K562 (cell line): Measurements from ENCODE around the gene CCNI. TPM values are rescaled to one million over a fixed set of nuclear protein-coding genes. Genes with fewer than 3 reads are reported as not detected.
"Not testable (repeated sequence)": the region's sequence is repeated elsewhere in the genome, so short reads cannot be mapped to it uniquely, and the experiment has no call there.

ENCODE experiments used
- ATAC-seq: fragments of 200-7000 bp; cut with Tn5 transposase; 3 replicates; pipeline ENCODE4 v1.9.1; 2020; ENCODE audit warnings: moderate library complexity
- BruUV-seq: library from RNA; stranded (reverse); fragments of 400-500 nt; replicated peaks from 2 replicates; lab custom pipeline; 2021; lab: Mats Ljungman, UMichigan
- CTCF ChIA-PET: fragments of 300-600 bp; formaldehyde crosslinking; extraction: SDS; loops from one replicate; lab custom pipeline; 2021; ENCODE audit warnings: low intra/inter-chr PET ratio; lab: Yijun Ruan, JAX
- POLR2A ChIA-PET: fragments of 300-600, 350-650 bp; sonication (Branson Sonifier 250); formaldehyde crosslinking; extraction: SDS; loops from one replicate; lab custom pipeline; 2021; ENCODE audit warnings: antibody characterized with exemption, inconsistent platforms; lab: Yijun Ruan, JAX
- DNase-seq, 4 experiments: peaks; one replicate each; pipeline versions ENCODE4 v3.0.0 to v3.0.0-alpha.2; 2011 to 2018; ENCODE audit warnings: low spot score in 3 of 4, mixed read lengths in 3 of 4; ENCODE audit errors: extremely low read depth in 1 of 4
- FAIRE-seq: peaks from 2 replicates; lab custom pipeline; 2011; peaks lifted over from hg19 to GRCh38; lab: Jason Lieb, UNC
- H2AFZ ChIP-seq: 2 replicates; pipeline ENCODE4 v1.6.0; 2011; ENCODE audit warnings: low read depth, low read length, control low read depth, inconsistent platforms
- H3K27ac ChIP-seq: fragments of 200-600 bp; 3 replicates; pipeline ENCODE4 v1.8.0; 2011; ENCODE audit warnings: low read depth, mild to moderate bottlenecking, control low read depth, inconsistent platforms, low read length, moderate library complexity, mixed read lengths; ENCODE audit errors: extremely low read depth
- H3K27me3 ChIP-seq, 2 experiments: fragments of 300-600 bp in 1 of 2; 2 replicates in 1 of 2; 3 replicates in 1 of 2; pipeline versions ENCODE4 v1.6.0 to v1.8.0; 2011; ENCODE audit warnings: inconsistent platforms in 2 of 2, low read length in 2 of 2, mild to moderate bottlenecking in 1 of 2, mixed read lengths in 1 of 2, moderate library complexity in 1 of 2; ENCODE audit not compliant: control insufficient read depth in 2 of 2, insufficient read depth in 2 of 2
- H3K36me3 ChIP-seq: fragments of 300-600 bp; 3 replicates; pipeline ENCODE4 v1.8.0; 2011; ENCODE audit warnings: mild to moderate bottlenecking, low read length, inconsistent platforms; ENCODE audit not compliant: control insufficient read depth, insufficient read depth
- H3K4me1 ChIP-seq, 2 experiments: fragments of 200-600 bp in 1 of 2; replicated peaks in 1 of 2; 2 replicates in 1 of 2; 3 replicates in 1 of 2; pipeline versions ENCODE4 v1.5.1 to v1.8.0; 2011; ENCODE audit warnings: inconsistent platforms in 2 of 2, low read length in 2 of 2, mild to moderate bottlenecking in 1 of 2, mixed read lengths in 1 of 2, moderate library complexity in 1 of 2; ENCODE audit not compliant: control insufficient read depth in 2 of 2, insufficient read depth in 2 of 2
- H3K4me2 ChIP-seq: 2 replicates; pipeline ENCODE4 v1.6.1; 2011; ENCODE audit warnings: low read length, control low read depth, inconsistent platforms, mixed read lengths; ENCODE audit not compliant: insufficient read depth
- H3K4me3 ChIP-seq: fragments of 200-600 bp; sonication (generic), shearing (Covaris generic); 2 replicates; pipeline ENCODE4 v1.5.1; 2016; ENCODE audit warnings: control low read depth, inconsistent platforms
- H3K79me2 ChIP-seq: fragments of 200-600 bp; 3 replicates; pipeline ENCODE4 v1.8.0; 2011; ENCODE audit warnings: low read length, inconsistent platforms; ENCODE audit not compliant: control insufficient read depth, insufficient read depth
- H3K9ac ChIP-seq, 2 experiments: 2 replicates each; pipeline versions ENCODE4 v1.6.0 to v1.6.1; 2011; ENCODE audit warnings: low read depth in 2 of 2, low read length in 2 of 2, control low read depth in 1 of 2, inconsistent platforms in 1 of 2, mild to moderate bottlenecking in 1 of 2, mixed read lengths in 1 of 2; ENCODE audit not compliant: insufficient read depth in 1 of 2
- H3K9me1 ChIP-seq: one replicate; pipeline ENCODE4 v1.6.0; 2011; ENCODE audit warnings: inconsistent platforms, mild to moderate bottlenecking, low read length, moderate library complexity; ENCODE audit not compliant: control insufficient read depth, insufficient read depth
- H3K9me3 ChIP-seq: replicated peaks from 2 replicates; pipeline ENCODE4 v1.5.1; 2011; ENCODE audit warnings: low read depth, low read length, inconsistent platforms; ENCODE audit not compliant: control insufficient read depth, insufficient read depth
- H4K20me1 ChIP-seq: replicated peaks from 2 replicates; pipeline ENCODE4 v1.6.1; 2011; ENCODE audit warnings: low read length, inconsistent platforms, mixed read lengths; ENCODE audit not compliant: control insufficient read depth, insufficient read depth
- PTTG1 ChIP-seq: fragments of 450-650 bp; IDR thresholded peaks from 2 replicates; pipeline ENCODE4 v1.6.1; 2016; ENCODE audit warnings: low read depth, mild to moderate bottlenecking, missing genetic modification characterization, missing compliant biosample characterization
- SNAPC5 ChIP-seq: fragments of 250-450 bp; sonication (Bioruptor Pico); IDR thresholded peaks from 2 replicates; pipeline ENCODE4 v1.8.0; 2021; ENCODE audit warnings: moderate library complexity, mild to moderate bottlenecking, inconsistent platforms
- TBL1XR1 ChIP-seq, 2 experiments: IDR thresholded peaks; 2 replicates each; pipeline ENCODE4 v1.6.1; 2012; ENCODE audit warnings: improper control_type of control experiment in 2 of 2, low read length in 2 of 2, mild to moderate bottlenecking in 1 of 2
- USF2 ChIP-seq: sonication (generic); formaldehyde crosslinking; IDR thresholded peaks from 2 replicates; pipeline ENCODE4 v1.5.0; 2020; ENCODE audit warnings: missing genetic modification reagents
- ZBTB17 ChIP-seq: fragments of 450-650 bp; formaldehyde crosslinking; IDR thresholded peaks from 2 replicates; pipeline ENCODE4 v1.4.0; 2020; ENCODE audit warnings: mild to moderate bottlenecking
- ZBTB7A ChIP-seq: IDR thresholded peaks from 2 replicates; pipeline ENCODE4 v1.6.1; 2011; ENCODE audit warnings: low read depth, mild to moderate bottlenecking, low read length, moderate library complexity, borderline replicate concordance; ENCODE audit not compliant: control insufficient read depth
- ZKSCAN8 ChIP-seq: fragments of 200-800 bp; sonication (Bioruptor generic); IDR thresholded peaks from 2 replicates; pipeline ENCODE4 v1.6.1; 2016; ENCODE audit warnings: missing genetic modification characterization, missing compliant biosample characterization
- WGBS: fragments of 100-300 bp; shearing (Covaris generic); methylation state at CpG from one replicate; pipeline ENCODE4 v1.1.6; 2016; ENCODE audit warnings: low coverage, mixed read lengths; ENCODE audit not compliant: insufficient coverage; ENCODE audit errors: missing lambda C conversion rate; 5-methylcytosine and 5-hydroxymethylcytosine counted together
- in situ Hi-C: fragments of 300-500 bp; cut with MboI; formaldehyde crosslinking; loops from 4 replicates; pipeline ENCODE4 v1.15.0; 2018; ENCODE audit warnings: inconsistent platforms, mixed read lengths
- intact Hi-C: fragments of 100-400 bp; cut with micrococcal nuclease; formaldehyde crosslinking; loops from 2 replicates; pipeline ENCODE4 v1.14.2; 2022
- polyA plus RNA-seq, 8 experiments: library from polyadenylated mRNA; depleted of rRNA in 4 of 8; stranded (reverse) in 5 of 8; unstranded in 3 of 8; fragments of >200 nt; fragmentation: Nextera tagmentation in 2 of 8; fragmentation: Illumina TruSeq in 1 of 8; extraction: Ambion mirVana in 2 of 8; extraction: Trizol in 1 of 8; gene quantifications; 2 replicates each; pipeline versions ENCODE4 v1.2.1 to v1.2.3, GENCODE V29; 2011 to 2014; ENCODE audit warnings: inconsistent platforms in 1 of 8, missing spikeins in 1 of 8
- total RNA-seq, 7 experiments: library from RNA; depleted of rRNA in 6 of 7; stranded (reverse); fragments of >200 nt in 6 of 7; fragmentation: Illumina TruSeq in 2 of 7; extraction: Trizol in 2 of 7; gene quantifications; 2 replicates each; pipeline versions ENCODE4 v1.2.1 to v1.2.3, GENCODE V29; 2011 to 2021; ENCODE audit warnings: low replicate concordance in 1 of 7

CCNI gene
- total and polyA plus RNA-seq, 9 of the 15 experiments (the other 6 are each of a cell fraction or from before 2014, with no cell fraction given): 43.3 to 159 (median 98.5) TPM

GRCh38 chr4:77035153-77035552 lies 40.6 kb downstream of the CCNI start (continued):
- no peak for TF ChIP-seq PTTG1

GRCh38 chr4:77031544-77031943 lies 44.2 kb downstream of the CCNI start:
- Histone ChIP-seq H3K4me2 (no peak overlapping the region), H2AFZ (no peak overlapping the region), H3K79me2 (no peaks in the 10 kb centered on the region), H3K36me3 (peaks cover 82% of the 10 kb centered on the region), H3K9me3 (no peaks in the 10 kb centered on the region), H3K4me1 (no peaks in the 10 kb centered on the region), H3K27me3 (no peaks in the 10 kb centered on the region), H3K4me3 (no peak overlapping the region), H3K9ac (no peak overlapping the region), H4K20me1 (no peaks in the 10 kb centered on the region), H3K9me1 (no peaks in the 10 kb centered on the region), H3K27ac (no peak overlapping the region)
- peak; percentile 65 for FAIRE-seq
- DNase-seq: no peak
- WGBS: 94% methylated on average over 5 of the region's 5 CpGs
- intact Hi-C loops (no loop called here), in situ Hi-C loops (no loop called here)
- no peak for TF ChIP-seq ZBTB17 (CRISPR knock-in tag)
- no peak for TF ChIP-seq ZBTB7A
- TF ChIP-seq TBL1XR1 (IDR thresholded peaks at IDR 0.05; ENCODE audit: low read length in 2 of 2): no peak
- TF ChIP-seq USF2 (CRISPR knock-in tag): no peak
- TF ChIP-seq SNAPC5: no peak
- TF ChIP-seq ZKSCAN8 (CRISPR knock-in tag): no peak
- BruUV-seq: no TSS peak
- ATAC-seq: no peak
- ChIA-PET POLR2A (no interaction called here), CTCF (no interaction called here)

GRCh38 chr4:77029757-77030156 lies 46.0 kb downstream of the CCNI start:
- H4K20me1 ChIP-seq, H3K9ac ChIP-seq, intact Hi-C loops, H3K4me2 ChIP-seq, H3K27ac ChIP-seq, FAIRE-seq, DNase-seq, CTCF ChIA-PET, H3K9me3 ChIP-seq, H3K9me1 ChIP-seq, H3K4me1 ChIP-seq, H2AFZ ChIP-seq, in situ Hi-C loops, POLR2A ChIA-PET, ATAC-seq, H3K4me3 ChIP-seq, H3K27me3 ChIP-seq, BruUV-seq, H3K79me2 ChIP-seq: not testable (repeated sequence)
- WGBS: 91% methylated on average over 5 of the region's 7 CpGs
- peaks cover 83% of the 10 kb centered on the region for H3K36me3 ChIP-seq
